ENCODE measurements around the gene RIN3.

The RIN3 gene

GRCh38 chr14:92658160-92658559 lies 144.6 kb downstream of the RIN3 start:
- in situ Hi-C loops (cut with HindIII; ENCODE audit: low pct_ligation_motif_present, low pct_unique_long_range_greater_than_20kb, low sequenced_read_pairs) = no loop called here
- DNase-seq = no peak

- in situ Hi-C loops (cut with HindIII; ENCODE audit: low pct_ligation_motif_present, low pct_unique_long_range_greater_than_20kb, low sequenced_read_pairs) = no loop called here
- DNase-seq = no peak
Observed at GRCh38 chr14:92658684-92659083, 145.1 kb downstream of the RIN3 start.

- in situ Hi-C loops (cut with HindIII; ENCODE audit: low pct_ligation_motif_present, low pct_unique_long_range_greater_than_20kb, low sequenced_read_pairs) = no loop called here
- no peak for DNase-seq
Observed at GRCh38 chr14:92659765-92660561, 146.4 kb downstream of the RIN3 start.

- in situ Hi-C loops (cut with HindIII; ENCODE audit: low pct_ligation_motif_present, low pct_unique_long_range_greater_than_20kb, low sequenced_read_pairs) = no loop called here
- no peak for DNase-seq
Observed at GRCh38 chr14:92660571-92660970, 147.0 kb downstream of the RIN3 start.

GRCh38 chr14:92663049-92663448 lies 149.5 kb downstream of the RIN3 start:
- in situ Hi-C loops (cut with HindIII; ENCODE audit: low pct_ligation_motif_present, low pct_unique_long_range_greater_than_20kb, low sequenced_read_pairs) = no loop called here
- no peak for DNase-seq

- in situ Hi-C loops (cut with HindIII; ENCODE audit: low pct_ligation_motif_present, low pct_unique_long_range_greater_than_20kb, low sequenced_read_pairs) = no loop called here
- DNase-seq = no peak
Observed at GRCh38 chr14:92665661-92666110, 152.1 kb downstream of the RIN3 start.

- no peak for DNase-seq
- in situ Hi-C loops (cut with HindIII; ENCODE audit: low pct_ligation_motif_present, low pct_unique_long_range_greater_than_20kb, low sequenced_read_pairs) = no loop called here
Observed at GRCh38 chr14:92666251-92666650, 152.7 kb downstream of the RIN3 start.

- in situ Hi-C loops (cut with HindIII; ENCODE audit: low pct_ligation_motif_present, low pct_unique_long_range_greater_than_20kb, low sequenced_read_pairs) = no loop called here
- no peak for DNase-seq
Observed at GRCh38 chr14:92668276-92668973, 154.8 kb downstream of the RIN3 start.

GRCh38 chr14:92670160-92670559 lies 156.6 kb downstream of the RIN3 start:
- DNase-seq = no peak
- in situ Hi-C loops (cut with HindIII; ENCODE audit: low pct_ligation_motif_present, low pct_unique_long_range_greater_than_20kb, low sequenced_read_pairs) = no loop called here

- in situ Hi-C loops (cut with HindIII; ENCODE audit: low pct_ligation_motif_present, low pct_unique_long_range_greater_than_20kb, low sequenced_read_pairs) = no loop called here
Observed at GRCh38 chr14:92670643-92671366, 157.2 kb downstream of the RIN3 start.

GRCh38 chr14:92673601-92674150 lies 160.1 kb downstream of the RIN3 start:
- in situ Hi-C loops (cut with HindIII; ENCODE audit: low pct_ligation_motif_present, low pct_unique_long_range_greater_than_20kb, low sequenced_read_pairs) = no loop called here
- DNase-seq = no peak

More at GRCh38 chr14:92670643-92671366, 157.2 kb downstream of the RIN3 start:
- no peak for DNase-seq

GRCh38 chr14:92675421-92675820 lies 161.8 kb downstream of the RIN3 start:
- DNase-seq = no peak
- in situ Hi-C loops (cut with HindIII; ENCODE audit: low pct_ligation_motif_present, low pct_unique_long_range_greater_than_20kb, low sequenced_read_pairs) = no loop called here

GRCh38 chr14:92675976-92676375 lies 162.4 kb downstream of the RIN3 start:
- in situ Hi-C loops (cut with HindIII; ENCODE audit: low pct_ligation_motif_present, low pct_unique_long_range_greater_than_20kb, low sequenced_read_pairs) = no loop called here
- no peak for DNase-seq

GRCh38 chr14:92676403-92677086 lies 163.0 kb downstream of the RIN3 start:
- no peak for DNase-seq
- in situ Hi-C loops (cut with HindIII; ENCODE audit: low pct_ligation_motif_present, low pct_unique_long_range_greater_than_20kb, low sequenced_read_pairs) = no loop called here

GRCh38 chr14:92677087-92677668 lies 163.6 kb downstream of the RIN3 start:
- in situ Hi-C loops (cut with HindIII; ENCODE audit: low pct_ligation_motif_present, low pct_unique_long_range_greater_than_20kb, low sequenced_read_pairs) = no loop called here
- DNase-seq = no peak

GRCh38 chr14:92677955-92678354 lies 164.4 kb downstream of the RIN3 start:
- in situ Hi-C loops (cut with HindIII; ENCODE audit: low pct_ligation_motif_present, low pct_unique_long_range_greater_than_20kb, low sequenced_read_pairs) = no loop called here

GRCh38 chr14:92678766-92679165 lies 165.2 kb downstream of the RIN3 start:
- DNase-seq = no peak
- in situ Hi-C loops (cut with HindIII; ENCODE audit: low pct_ligation_motif_present, low pct_unique_long_range_greater_than_20kb, low sequenced_read_pairs) = no loop called here

More at GRCh38 chr14:92677955-92678354, 164.4 kb downstream of the RIN3 start:
- DNase-seq = no peak

- DNase-seq = no peak
- in situ Hi-C loops (cut with HindIII; ENCODE audit: low pct_ligation_motif_present, low pct_unique_long_range_greater_than_20kb, low sequenced_read_pairs) = no loop called here
Observed at GRCh38 chr14:92679246-92679645, 165.7 kb downstream of the RIN3 start.

Measured in ACHN (cell line).